SU-DHL-6 (cell line): ENCODE results near the gene PCDHGA6.

ENCODE experiments used
- EZH2phosphoT487 ChIP-seq: fragments of 200-600 bp; sonication (generic), shearing (Covaris generic); conservative IDR thresholded peaks from 2 replicates; pipeline ENCODE4 v1.6.1; 2018; ENCODE audit warnings: mild to moderate bottlenecking, antibody characterized with exemption, low read length, moderate library complexity, mixed read lengths
- TF ChIP-seq, protein P1 (sequence below): fragments of 200-600 bp; sonication (generic); IDR thresholded peaks from one replicate; pipeline ENCODE4 v1.5.1; 2017; ENCODE audit warnings: antibody characterized with exemption, mild to moderate bottlenecking, low read length, moderate library complexity; ENCODE audit not compliant: insufficient read depth, poor library complexity, severe bottlenecking

DNA sequence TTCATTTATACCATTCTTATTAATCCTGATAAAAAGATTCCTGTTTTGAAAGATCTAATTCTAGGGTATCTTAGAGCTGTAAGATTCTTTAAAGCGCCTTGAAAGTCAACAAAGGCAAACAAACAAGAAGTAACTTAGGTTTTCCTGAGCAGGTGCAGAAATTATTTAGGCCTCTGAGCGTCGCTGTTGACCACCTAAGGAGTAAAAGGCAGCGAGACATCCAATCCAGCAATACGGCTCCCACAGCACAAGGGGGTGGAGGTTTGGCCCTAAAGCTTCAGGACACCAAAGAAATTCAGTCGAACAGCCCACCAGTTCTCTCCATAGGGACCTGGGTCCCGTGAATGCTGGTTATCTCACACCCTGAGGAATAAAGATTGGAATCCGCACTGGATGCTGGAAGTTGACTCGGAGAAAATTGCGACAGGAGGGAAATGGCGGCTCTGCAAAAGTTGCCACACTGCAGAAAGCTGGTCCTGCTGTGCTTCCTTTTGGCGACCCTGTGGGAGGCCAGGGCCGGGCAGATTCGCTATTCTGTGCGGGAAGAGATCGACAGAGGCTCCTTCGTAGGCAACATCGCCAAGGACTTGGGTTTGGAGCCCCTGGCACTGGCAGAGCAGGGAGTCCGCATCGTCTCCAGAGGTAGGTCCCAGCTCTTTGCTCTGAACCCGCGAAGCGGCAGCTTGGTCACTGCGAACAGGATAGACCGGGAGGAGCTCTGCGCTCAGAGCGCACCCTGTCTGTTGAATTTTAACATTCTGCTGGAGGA, 35.0 kb upstream of the PCDHGA6 start, which contains the start of gene PCDHGA2:
- TF ChIP-seq, protein P1, sequence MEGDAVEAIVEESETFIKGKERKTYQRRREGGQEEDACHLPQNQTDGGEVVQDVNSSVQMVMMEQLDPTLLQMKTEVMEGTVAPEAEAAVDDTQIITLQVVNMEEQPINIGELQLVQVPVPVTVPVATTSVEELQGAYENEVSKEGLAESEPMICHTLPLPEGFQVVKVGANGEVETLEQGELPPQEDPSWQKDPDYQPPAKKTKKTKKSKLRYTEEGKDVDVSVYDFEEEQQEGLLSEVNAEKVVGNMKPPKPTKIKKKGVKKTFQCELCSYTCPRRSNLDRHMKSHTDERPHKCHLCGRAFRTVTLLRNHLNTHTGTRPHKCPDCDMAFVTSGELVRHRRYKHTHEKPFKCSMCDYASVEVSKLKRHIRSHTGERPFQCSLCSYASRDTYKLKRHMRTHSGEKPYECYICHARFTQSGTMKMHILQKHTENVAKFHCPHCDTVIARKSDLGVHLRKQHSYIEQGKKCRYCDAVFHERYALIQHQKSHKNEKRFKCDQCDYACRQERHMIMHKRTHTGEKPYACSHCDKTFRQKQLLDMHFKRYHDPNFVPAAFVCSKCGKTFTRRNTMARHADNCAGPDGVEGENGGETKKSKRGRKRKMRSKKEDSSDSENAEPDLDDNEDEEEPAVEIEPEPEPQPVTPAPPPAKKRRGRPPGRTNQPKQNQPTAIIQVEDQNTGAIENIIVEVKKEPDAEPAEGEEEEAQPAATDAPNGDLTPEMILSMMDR = no peak
- TF ChIP-seq EZH2phosphoT487 = no peak
